AG10803 (cell line): ENCODE results near the gene S100A1.
A peak's percentile ranks its signal among the peaks of the same experiment; 100 is the strongest.

Experiments used
- DNase-seq: peaks from one replicate; pipeline ENCODE4 v3.0.0; 2010; ENCODE audit warnings: low read depth
- H3K4me3 ChIP-seq: 2 replicates; pipeline ENCODE4 v1.5.1; 2011; ENCODE audit warnings: mild to moderate bottlenecking, low read length, control low read depth
- TF ChIP-seq, protein P1 (sequence below): conservative IDR thresholded peaks from 2 replicates; pipeline ENCODE4 v1.5.1; 2011; ENCODE audit warnings: mild to moderate bottlenecking, low read length, control low read depth, inconsistent platforms

S100A1 gene

DNA sequence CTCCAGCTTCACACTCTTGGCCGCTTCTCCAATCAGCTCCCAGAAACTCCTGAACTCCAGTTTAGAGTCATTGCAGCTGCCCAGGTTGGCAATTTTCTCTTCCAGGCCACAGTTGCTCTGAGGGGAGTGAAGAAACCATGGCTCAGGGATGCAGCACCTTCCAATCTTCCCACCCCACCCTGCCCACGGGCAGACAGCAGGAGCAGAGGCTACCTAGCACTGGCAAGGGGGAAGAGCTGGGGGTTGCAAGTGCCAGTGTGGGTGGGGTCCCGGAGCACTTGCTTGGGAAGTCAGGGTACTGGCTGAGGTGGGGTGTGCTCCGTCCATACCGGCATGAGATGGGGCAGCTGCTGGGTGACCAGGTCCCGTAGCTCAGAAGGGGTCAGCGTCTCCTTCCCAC, 13.3 kb upstream of the S100A1 start:
- no peak for DNase-seq
- TF ChIP-seq, protein P1, sequence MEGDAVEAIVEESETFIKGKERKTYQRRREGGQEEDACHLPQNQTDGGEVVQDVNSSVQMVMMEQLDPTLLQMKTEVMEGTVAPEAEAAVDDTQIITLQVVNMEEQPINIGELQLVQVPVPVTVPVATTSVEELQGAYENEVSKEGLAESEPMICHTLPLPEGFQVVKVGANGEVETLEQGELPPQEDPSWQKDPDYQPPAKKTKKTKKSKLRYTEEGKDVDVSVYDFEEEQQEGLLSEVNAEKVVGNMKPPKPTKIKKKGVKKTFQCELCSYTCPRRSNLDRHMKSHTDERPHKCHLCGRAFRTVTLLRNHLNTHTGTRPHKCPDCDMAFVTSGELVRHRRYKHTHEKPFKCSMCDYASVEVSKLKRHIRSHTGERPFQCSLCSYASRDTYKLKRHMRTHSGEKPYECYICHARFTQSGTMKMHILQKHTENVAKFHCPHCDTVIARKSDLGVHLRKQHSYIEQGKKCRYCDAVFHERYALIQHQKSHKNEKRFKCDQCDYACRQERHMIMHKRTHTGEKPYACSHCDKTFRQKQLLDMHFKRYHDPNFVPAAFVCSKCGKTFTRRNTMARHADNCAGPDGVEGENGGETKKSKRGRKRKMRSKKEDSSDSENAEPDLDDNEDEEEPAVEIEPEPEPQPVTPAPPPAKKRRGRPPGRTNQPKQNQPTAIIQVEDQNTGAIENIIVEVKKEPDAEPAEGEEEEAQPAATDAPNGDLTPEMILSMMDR: no peak
- H3K4me3 ChIP-seq: no peak overlapping the region

DNA sequence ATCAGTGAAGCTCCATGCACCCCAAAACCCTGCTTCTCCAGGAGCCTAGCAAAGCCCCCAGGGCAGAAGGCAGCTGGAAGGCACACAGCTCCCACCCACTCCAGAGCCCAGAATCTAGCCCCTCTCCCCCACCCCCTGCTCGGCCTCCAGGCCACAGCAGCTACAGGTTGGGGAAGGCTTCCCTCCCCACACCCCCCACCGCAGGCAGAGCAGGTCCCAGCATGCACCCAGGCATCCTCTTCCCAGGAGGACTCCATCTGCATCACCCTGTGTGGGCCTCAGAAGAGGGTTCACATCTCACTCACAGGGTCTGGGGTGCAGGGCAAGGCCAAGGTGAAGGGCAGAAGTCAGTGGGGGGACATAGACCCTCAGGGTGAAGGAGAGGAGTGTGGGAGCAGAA, 12.8 kb upstream of the S100A1 start:
- no peak overlapping the region for H3K4me3 ChIP-seq
- DNase-seq: no peak
- TF ChIP-seq, protein P1: no peak

- no peak for DNase-seq
- no peak within 1 kb of the TSS for H3K4me3 ChIP-seq
Observed at GRCh38 chr1:153616144-153616916, 11.9 kb upstream of the S100A1 start, which contains the start of gene S100A14. S100A14 (minus strand) TSS chr1:153616325; CDS start chr1:153615858, 467 bp downstream.

DNA sequence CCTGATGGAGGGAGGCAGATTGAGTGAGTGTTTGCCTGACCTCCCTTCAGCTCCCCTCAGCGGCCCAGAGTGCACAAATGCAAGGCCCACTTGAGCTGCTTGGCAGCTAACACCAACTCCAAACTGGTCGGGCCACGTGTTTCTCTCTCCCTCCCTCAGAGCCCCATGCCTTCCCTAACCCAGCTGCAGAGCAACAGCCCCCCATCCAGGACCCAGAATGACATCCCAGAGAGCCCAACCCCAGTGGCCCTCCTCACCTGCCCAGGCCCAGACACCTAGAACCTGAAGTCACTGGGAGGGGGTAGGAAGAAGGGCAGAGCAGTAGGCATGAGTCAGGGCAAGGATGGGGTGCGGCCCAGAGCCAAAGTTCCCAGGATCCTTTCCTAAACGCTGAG, 11.3 kb upstream of the S100A1 start:
- TF ChIP-seq, protein P1: no peak
- DNase-seq: no peak
- no peak overlapping the region for H3K4me3 ChIP-seq

More at GRCh38 chr1:153616144-153616916, 11.9 kb upstream of the S100A1 start, which contains the start of gene S100A14:
- TF ChIP-seq, protein P1: no peak

GRCh38 chr1:153617663-153618062, 10.6 kb upstream of the S100A1 start:
- TF ChIP-seq, protein P1: peak; percentile 61
- peak; percentile 57 for DNase-seq
- no peak overlapping the region for H3K4me3 ChIP-seq

- no peak overlapping the region for H3K4me3 ChIP-seq
- no peak for DNase-seq
- TF ChIP-seq, protein P1: no peak
Observed at GRCh38 chr1:153619171-153619570, 9.1 kb upstream of the S100A1 start.

GRCh38 chr1:153623101-153623500, 5.1 kb upstream of the S100A1 start:
- TF ChIP-seq, protein P1: no peak
- no peak overlapping the region for H3K4me3 ChIP-seq
- DNase-seq: no peak
